ENCODE data around the gene HARBI1.

DNA sequence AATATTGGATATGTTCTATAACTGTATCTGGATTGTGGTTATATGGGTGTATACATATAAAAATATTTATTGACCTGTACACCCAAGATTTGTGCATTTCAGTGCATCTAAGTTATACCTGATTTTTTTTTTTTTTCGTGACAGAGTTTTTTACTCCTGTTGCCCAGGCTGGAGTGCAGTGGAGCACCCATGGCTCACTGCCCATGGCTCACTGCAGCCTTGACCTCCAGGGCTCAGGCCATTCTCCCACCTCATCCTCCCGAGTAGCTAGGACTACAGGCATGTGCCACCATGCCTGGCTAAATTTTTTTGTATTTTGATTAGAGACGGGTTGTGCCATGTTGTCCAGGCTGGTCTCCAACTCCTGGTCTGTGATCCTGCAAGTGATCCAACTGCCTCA lies 24.6 kb upstream of the HARBI1 start:
- TF ChIP-seq, protein P1, sequence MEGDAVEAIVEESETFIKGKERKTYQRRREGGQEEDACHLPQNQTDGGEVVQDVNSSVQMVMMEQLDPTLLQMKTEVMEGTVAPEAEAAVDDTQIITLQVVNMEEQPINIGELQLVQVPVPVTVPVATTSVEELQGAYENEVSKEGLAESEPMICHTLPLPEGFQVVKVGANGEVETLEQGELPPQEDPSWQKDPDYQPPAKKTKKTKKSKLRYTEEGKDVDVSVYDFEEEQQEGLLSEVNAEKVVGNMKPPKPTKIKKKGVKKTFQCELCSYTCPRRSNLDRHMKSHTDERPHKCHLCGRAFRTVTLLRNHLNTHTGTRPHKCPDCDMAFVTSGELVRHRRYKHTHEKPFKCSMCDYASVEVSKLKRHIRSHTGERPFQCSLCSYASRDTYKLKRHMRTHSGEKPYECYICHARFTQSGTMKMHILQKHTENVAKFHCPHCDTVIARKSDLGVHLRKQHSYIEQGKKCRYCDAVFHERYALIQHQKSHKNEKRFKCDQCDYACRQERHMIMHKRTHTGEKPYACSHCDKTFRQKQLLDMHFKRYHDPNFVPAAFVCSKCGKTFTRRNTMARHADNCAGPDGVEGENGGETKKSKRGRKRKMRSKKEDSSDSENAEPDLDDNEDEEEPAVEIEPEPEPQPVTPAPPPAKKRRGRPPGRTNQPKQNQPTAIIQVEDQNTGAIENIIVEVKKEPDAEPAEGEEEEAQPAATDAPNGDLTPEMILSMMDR (IDR thresholded peaks at IDR 0.05 in 4 of 5, conservative IDR thresholded peaks at IDR 0.05 in 1 of 5) = no peak
- TF ChIP-seq POLR2A (IDR thresholded peaks at IDR 0.05) = no peak
